C4-2B (cell line): ENCODE data around the gene GAGE12F.

ENCODE experiments used
- CTCF ChIP-seq: fragments of 450-650 bp; conservative IDR thresholded peaks from 2 replicates; pipeline ENCODE4 v1.5.1; 2017; ENCODE audit warnings: mild to moderate bottlenecking
- ZFX ChIP-seq: fragments of 450-650 bp; IDR thresholded peaks from 2 replicates; pipeline ENCODE4 v1.6.1; 2017

- TF ChIP-seq CTCF (no peak), ZFX (no peak)
Observed at GRCh38 chrX:49610718-49611310, 50.2 kb downstream of the GAGE12F start.
